Stimulated activated CD8-positive, alpha-beta memory T cell treated with anti-CD3 and anti-CD28 coated beads, Interleukin-4, amount 100 ng/mL, for 1 hour (primary cell): ENCODE measurements around the gene EEF1AKMT1.
A peak's percentile ranks its signal among the peaks of the same experiment; 100 is the strongest.

Experiments used
- DNase-seq, 2 donors: peaks; one replicate each; pipeline ENCODE4 v3.0.0-alpha.2; 2020; ENCODE audit warnings: low read depth in 2 of 2, low spot score in 1 of 2

EEF1AKMT1 gene, protein sequence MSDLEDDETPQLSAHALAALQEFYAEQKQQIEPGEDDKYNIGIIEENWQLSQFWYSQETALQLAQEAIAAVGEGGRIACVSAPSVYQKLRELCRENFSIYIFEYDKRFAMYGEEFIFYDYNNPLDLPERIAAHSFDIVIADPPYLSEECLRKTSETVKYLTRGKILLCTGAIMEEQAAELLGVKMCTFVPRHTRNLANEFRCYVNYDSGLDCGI

DNA sequence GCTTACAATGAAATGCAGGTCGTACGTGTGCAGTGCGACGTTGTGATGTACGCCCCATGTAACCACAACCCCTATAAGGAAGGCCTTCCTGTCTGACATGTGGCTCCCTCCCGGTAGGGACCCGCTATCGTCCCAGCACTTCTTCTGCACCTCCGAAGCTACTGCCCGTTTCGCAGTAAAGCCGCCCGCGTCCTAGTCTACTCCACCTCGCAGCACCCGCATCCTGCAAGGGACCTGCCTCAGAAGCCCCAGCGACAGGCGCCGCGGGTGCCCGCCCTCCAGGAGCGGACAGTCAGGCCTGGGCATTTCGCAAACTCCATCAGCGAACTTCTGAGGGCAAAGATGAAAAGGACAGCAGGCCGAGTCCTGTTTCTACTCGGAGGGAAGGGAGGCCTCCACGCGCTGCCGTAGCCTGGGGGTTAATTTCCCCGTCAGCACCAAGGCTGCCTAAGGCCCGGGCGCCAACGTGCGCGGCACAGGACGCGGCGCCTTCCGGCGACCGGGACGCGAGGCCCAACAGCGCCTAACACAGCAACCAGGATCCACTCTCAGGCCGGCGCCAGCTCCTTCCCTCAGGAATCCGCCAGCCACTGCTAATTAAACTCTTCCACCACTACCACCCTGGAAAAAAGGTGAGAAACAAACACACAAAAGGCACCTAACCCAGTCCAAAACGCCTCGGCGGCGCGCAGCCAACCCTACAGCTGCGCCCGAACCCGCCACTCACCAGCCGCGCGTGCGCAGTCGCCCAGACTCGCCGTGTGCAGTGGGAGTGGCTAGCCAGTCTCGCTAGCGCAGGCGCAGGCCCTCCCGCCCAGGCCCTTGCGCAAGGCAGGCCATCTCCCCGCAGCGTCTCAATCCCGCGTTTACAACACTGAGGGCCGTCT is at the start of gene EEF1AKMT1:
Gene EEF1AKMT1 (minus strand): TSS at position 768 of the 887 bp plus-strand sequence. CDS start 16,363 bp downstream, outside the sequence.
- peak; percentile 81 to 91 for DNase-seq

DNA sequence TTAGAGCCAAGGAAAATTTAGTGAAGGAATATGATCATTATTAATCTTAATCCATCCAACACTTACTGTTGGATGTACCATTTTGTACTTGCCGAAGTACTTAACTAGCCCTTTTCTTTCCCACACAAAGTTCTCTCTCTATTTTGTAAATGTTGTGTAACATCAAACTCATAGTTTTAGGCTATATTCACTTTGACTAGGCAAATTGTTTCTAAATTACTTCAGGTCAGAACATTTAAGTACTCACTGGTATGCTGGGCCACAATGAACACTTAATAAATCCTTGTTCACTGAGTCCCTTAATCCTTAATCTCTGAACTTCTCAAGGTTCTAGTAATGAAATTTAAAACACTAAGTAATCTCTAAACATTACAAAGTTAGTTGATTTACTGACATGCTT is 49.3 kb upstream of the EEF1AKMT1 start:
- DNase-seq = no peak

DNA sequence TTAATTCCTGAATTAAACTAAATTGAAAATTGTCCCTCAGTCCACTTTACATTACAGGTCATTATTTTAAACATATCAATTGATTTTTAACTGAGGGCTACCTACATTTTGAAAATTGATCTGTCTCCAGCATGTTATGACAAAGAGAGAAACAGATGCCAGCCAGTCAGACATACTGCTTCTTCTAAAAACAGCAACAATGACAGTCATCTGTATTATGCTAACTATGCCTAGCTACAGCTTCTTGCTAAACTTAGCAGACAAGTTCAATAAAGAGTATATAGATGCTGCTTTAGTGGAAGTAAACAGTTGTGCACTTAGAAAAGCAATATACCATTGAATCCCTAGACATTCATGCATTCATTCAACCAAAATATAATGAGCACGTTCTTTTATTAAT is 48.6 kb upstream of the EEF1AKMT1 start:
- no peak for DNase-seq

DNA sequence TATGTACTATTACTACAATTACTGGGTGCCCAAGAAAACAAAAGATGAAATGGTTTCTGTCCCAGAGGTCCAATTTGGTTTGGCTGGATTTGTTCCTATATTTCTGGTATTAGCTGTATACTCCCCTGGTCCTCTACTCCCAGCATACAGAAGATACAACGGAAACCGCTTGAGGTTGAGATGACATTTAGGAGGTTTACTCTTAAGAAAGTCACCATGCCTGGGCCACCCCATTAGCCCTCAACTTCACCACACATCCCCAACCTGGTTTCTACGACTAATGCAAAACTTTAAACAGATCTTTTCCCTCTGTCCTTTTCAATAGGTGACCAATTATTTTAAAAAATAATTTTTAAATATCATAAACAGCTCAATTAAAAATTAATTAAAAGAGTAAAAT is 46.0 kb upstream of the EEF1AKMT1 start:
- no peak for DNase-seq

DNA sequence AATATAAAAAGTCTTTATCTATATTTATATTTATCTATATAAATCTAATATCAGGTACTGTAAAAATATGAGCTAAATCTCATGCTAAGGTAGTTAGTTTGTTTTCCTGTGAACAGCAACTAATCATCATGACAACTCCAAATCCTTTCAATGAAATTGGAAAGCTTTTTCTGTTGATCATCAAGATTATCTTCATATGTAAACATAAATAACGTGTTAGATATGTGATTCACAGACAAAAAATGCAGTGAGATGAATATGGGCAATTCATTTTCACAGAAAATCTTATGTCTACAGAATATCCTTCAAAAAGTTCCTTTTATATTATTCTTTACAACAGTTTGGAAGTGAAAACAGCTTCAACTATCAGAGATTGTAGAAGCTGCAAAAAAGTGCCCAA is 41.7 kb upstream of the EEF1AKMT1 start:
- DNase-seq = no peak

DNA sequence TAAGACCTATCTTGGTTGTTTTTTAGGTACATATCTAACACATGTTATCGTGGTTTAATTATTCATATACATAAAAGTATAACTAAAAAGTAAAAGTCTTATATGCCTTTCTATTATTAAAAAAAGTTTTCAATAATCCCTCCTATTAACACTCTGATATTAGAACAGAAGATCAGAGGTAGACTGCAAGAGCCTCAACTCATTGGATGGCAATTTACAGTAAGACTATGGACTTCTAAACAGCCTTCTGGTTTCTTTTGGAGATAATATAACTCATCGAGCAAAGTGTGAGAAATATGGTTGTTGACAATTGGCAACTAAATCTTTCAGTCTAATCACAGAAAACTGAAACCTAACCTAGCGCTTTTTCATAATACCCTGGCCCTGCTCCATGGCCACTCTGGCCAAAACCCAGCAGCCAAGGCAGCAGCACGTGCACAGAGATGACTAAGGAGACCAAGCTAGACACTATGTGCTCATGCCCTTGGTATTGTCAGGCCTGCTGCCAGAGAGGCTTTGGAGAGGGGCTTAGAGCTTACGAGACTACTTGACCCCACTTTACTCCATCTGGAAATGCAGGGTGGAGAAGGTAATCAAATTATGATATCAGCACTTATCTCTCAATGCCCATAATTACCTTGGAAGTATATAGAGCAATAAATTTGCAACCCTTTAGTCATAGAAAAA is 40.6 kb upstream of the EEF1AKMT1 start:
- no peak for DNase-seq

DNA sequence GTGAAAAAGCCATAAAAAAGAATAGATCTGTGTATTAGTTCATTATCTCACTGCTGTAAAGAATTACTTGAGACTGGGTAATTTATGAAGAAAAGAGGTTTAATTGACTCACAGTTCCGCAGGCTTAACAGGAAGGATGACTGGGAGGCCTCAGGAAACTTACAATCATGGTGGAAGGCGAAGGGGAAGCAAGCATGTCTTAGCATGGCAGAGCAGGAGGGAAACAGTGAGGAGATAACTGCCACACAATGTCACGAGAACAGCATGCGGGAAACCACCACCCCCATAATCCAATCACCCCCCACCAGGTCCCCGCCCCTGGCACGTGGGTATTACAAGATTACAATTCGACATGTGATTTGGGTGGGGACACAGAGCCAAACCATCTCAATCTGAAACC is 39.1 kb upstream of the EEF1AKMT1 start:
- no peak for DNase-seq

DNA sequence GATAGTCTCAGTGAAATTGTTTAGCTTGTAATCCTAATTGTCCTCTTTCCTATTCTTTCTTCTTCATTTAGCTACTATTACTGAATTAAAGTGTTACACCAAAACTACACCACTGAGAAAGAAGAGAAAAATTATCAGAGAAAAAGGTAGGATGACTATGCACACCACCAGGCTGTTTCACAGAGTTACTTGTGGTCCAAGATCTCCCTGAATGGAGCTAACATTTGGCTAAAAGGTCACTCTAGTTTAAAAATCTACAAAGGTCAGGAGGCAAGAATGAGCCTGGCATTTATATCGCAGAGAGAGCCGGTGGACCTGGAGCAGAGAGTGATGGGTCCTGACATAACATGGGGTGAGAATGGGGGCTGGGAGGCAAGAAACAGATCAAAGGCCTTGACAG is 37.0 kb upstream of the EEF1AKMT1 start:
- DNase-seq = no peak

DNA sequence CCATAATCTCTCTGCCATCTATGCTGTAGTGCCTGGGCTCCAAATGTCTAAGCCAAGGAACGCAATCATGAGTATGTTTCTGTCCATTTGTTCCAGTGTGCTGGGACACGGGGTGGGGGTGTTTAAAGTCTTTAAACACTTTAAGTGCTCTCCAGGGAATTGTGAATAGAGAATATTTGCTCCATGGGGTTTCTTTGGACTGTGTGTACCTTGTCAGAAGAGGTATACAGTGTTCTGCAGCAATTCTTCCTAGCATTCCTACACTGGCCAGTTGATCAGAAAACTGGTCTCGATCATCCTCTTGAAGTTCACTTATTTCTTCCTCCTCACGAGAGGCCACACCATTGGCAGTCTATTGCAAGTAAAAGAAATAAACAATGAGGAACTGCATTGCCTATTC is 35.1 kb upstream of the EEF1AKMT1 start:
- no peak for DNase-seq

DNA sequence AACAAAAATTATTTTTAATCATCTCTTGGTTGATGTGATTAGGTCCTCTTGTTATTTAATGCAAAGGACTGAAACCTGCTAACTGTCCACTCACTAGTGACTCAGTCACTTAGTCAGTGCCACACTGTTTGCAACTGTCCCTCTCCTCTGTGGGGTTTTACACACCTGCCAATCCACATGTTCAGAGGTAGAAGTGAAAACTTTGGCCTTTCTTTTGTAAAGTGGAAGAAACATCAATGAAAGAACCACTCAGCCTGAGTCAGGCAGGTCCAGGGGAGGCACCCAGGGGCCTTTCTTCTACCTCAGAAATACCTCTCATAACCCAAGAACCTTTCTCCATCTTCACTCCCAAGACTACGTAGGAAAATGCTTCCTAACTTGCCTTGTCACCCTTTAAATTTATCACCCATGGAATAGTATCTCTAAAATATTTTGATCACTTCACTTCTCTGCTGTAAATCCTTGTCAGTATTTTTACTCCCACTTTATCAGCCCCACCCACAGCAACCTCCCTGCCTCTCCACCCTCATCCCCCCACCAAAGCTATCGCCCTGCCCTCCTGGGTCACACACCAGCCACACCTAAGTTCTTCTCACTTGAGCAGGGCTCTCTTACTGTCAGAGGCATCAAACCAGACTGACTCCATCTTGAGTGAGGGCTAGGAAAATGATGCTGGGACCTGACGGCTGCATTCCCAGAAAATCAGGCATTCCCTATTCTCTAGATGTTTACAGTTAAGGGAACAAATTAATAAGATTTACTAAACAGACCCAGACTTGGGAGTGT is 29.6 kb upstream of the EEF1AKMT1 start:
- DNase-seq = no peak

DNA sequence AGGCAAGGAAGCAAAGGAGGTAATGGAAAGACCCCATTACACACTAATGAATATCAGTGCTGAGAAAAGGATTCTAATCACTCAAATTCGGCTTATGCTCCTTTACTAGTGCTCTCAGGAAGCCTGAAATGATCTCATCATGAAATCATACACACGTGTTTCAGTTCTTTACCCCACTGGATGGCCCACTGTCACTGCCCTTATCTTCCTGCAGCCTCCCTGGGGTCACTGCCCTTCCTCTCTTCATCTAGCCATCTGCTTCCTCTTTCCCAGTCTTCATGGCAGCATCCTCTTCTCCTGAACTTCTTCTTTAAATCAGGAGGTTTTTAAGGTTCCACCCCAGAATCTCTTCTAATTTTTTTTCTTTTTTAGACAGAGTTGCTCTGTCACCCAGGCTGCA is 27.9 kb upstream of the EEF1AKMT1 start:
- DNase-seq = no peak

DNA sequence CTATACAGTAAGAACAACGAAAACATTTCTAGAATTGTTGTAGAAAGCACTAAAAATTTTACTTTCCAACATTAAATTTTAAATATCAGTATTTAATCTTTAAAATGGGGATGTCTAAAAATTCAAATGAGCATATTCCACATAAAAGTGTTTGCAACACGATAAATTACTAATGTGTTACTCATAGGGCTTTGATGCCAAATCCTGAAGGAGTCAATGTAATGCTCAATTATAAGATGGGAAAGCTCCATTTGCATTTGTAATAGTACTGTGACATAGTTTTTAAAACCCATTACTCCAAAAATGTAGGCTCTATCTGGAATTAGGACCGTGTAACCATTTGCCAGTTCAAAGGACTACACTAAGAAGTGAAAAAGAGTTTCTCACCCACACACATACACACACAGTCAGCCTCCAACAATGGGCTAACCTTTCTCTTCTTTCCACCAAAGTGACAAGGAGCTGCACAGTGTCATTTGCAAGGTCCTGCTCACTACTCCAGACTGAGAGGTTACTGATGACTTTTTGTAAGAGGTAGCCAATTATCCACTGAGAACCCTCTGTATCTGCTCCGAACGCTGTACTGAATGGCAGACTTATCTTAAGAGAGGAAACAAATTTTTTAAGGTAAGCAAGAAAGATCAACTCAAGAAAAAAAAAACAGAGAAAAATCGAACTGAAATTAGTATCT is 26.1 kb upstream of the EEF1AKMT1 start:
- DNase-seq = no peak

DNA sequence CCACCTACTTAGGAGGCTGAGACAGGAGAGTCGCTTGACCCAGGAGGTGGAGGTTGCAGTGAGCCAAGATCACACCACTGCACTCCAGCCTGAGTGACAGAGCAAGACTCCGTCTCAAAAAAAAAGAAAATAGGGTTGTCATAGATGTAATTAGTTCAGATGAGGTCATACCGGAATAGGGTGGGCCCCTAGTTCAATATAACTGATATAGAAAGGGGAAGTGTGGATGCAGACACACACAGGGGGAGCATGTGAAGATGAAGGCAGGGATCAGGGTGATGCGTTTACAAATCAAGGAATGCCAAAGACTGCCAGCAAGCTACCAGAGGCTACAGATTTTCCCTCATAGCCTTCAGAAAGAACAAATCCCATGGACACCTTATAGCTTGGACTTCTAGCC is 24.3 kb upstream of the EEF1AKMT1 start:
- DNase-seq = no peak

DNA sequence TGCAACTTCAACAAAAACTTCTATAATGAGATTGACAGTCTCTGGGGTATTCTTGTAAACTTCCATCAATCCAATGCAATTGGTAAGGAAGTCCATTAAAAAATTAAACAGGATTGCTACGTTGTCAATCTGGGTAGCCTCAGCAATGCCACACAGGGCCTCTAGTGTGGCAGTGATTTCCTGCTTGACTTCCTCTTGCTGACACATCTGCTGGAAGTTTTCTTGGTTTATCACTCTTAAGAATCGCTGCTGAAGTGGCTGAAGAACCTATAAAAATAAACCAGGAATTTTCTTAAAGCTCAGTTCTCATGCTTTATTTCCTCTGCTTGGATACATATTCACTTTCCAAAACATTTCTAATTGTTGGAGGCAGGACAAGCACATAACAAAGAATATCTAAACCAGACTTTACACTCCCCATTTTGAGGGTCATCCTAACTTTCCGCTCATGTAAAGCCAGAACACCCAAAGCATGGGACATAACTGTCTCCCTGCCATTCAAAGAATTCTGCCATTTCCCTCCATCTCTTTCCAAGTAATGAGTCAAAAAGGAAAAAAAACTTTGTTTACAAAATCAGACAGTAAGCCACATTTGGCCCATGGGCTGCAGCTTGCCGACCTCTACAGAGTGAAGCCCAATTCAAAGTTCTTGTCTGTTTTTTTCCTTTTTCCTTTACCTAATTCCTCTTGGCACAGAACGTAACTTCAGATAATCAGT is 23.2 kb upstream of the EEF1AKMT1 start:
- no peak for DNase-seq

DNA sequence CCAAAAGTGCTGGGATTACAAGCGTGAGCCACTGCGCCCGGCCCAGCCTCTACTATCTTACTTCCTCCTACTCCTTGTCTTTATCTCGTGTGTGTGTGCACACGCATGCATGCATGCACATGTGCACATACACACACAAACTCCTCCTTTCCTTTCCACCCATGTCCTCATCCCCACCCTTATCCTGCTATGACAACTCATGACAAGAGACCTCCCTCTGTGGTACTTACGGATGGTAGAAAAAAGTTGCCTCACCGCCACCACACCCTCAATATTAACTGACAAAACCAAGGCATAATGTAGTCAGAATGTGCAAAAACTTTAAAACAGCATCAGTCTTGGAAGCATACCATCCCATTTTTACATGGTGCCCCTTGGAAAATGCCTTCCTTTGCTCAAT is 15.9 kb upstream of the EEF1AKMT1 start:
- no peak for DNase-seq

DNA sequence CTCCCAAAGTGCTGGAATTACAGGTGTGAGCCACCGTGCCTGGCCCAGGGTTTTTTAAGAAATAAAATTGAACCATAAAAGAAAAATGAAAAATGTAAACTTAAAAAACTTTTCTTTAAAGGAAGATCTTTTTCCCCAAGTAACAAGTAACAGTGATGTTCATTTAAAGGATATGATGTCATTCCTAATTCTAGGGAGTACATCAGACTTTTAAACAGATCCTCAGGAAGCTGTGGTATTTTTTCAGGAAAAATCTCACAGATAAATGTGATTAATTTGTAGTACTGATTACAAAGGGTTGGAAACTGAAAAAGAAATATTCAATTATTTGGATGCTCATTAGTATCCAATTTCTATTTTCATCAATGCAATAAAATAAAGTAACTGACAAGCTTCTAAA is 14.6 kb upstream of the EEF1AKMT1 start:
- no peak for DNase-seq

DNA sequence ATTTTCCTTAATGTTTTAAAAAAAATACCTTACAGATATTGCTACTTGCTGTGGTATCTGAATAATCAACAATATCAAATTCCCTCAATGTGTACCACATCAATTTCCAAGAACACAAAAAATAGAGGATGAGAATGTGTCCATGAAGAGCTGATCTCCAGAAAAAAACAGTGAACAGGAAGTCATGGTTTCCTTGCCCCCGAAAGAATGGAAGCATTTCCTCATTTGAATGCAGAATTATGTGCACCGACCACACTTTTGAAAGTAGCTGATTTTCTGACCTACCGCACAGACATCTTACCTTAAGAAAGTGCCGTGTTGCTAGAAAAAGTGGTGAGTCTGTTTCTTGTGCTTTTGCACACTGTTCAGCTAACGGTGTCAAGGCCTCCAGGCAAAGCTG is 13.4 kb upstream of the EEF1AKMT1 start:
- DNase-seq = no peak

DNA sequence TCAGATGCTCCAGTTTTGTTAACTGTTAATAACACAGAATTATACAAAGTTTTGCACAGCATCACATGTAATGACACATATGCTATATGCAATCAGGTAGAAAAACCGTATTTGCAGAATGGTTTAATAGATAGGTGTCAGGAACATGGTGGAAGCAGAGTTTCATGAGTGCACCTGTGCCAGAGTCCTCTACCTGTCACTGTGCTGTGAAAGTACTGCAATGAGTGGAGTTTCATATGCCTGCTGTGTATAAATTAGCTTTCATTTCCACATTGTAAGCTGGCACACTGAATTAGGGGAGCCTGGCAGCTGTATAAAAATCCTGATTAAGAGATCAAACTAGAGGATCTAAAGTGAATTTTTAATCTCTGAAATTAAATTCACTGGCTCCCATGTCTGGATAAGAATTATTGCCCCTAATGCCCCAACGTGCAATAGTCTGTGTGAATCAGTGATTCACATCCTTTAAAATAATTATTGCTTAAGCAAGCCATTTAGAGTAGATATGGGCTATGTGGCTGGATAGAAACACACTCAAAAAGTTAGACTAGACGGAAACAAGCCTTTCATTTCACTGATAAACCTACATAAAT is 8.5 kb upstream of the EEF1AKMT1 start:
- DNase-seq = no peak

DNA sequence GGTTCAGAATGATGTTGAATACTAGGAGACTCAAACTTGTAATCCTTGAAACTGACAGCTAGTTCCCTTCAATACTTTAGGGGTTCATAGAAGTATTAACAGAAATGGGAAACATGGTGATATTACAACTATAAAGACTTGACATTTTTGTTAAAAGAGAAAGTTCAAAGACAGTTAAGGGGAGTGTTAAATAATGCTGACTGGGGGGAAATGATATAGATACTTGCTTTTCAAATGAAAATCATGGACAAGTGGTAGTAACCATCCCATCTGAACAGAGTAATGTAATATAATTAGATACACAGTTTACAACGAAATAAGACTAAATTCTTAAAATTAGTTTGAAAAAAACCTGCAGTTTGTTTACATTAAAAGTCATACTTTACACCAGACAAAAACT is 6.6 kb upstream of the EEF1AKMT1 start:
- no peak for DNase-seq

DNA sequence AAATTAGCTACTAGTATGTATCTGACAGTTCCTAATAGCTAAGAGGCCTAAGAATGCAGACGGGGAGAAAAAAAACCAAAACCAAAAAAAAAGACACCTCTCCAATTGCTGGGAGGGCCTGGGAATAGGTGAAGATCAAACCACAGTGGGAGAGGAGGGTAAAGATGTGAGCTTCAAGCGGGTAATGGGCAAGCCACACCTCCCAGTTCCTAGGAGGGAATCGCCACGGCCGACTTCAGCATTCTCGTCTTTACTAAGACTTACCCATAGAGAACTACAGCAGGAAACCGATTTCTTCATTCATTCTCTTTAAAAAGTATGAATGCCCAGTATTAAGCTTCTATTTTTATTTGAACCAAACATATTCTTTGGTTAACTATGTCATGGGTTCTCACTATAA is 5.6 kb upstream of the EEF1AKMT1 start:
- DNase-seq = no peak
